ENCODE data around the gene ARHGAP22. TPM values are rescaled to one million over a fixed set of nuclear protein-coding genes. Genes with fewer than 3 reads are reported as not detected.

ARHGAP22 gene
- 1 to 10 TPM; 2.6 to 8.2 (median 4.8) TPM for total RNA-seq

DNA sequence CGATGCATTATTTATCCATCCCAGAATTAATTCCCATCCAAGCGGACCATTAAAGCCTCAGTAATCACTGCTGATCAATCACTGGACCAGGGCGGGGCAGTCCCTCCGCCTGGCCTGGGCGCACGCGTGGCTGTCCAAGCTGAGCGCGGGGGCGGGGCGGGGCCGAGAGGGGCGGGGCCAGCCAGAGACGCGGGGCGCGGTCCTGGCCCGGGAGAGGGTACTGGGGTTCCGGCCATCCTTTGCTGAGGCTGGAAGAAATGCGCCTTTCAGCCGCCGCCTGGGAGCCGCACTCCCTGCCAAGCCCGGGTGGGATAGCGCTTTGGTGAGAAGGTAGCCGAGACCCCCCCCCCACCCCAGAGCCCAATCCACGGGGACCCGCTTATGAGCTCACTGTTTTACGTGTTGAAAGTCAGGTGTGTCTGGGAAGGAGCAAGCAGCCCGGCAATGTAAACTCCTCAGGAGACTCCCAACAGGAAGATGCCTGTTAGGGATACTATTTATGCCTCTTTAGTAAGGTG, at the start of gene ARHGAP22:
Gene ARHGAP22 (minus strand): TSS at position 83 of the 518 bp plus-strand sequence. CDS start 277 bp downstream, outside the sequence.
- Histone ChIP-seq H3K9me3 (no peaks in the 10 kb centered on the region), H3K27ac (no peak within 1 kb of the TSS), H3K4me1 (no peaks in the 10 kb centered on the region), H3K36me3 (no peaks in the 10 kb centered on the region), H3K27me3 (peaks cover 0 to 7% of the 10 kb centered on the region in 2 donors), H3K4me3 (peak within 1 kb of the TSS; percentile 39 to 62 (median 51))
- TF ChIP-seq, protein P1, sequence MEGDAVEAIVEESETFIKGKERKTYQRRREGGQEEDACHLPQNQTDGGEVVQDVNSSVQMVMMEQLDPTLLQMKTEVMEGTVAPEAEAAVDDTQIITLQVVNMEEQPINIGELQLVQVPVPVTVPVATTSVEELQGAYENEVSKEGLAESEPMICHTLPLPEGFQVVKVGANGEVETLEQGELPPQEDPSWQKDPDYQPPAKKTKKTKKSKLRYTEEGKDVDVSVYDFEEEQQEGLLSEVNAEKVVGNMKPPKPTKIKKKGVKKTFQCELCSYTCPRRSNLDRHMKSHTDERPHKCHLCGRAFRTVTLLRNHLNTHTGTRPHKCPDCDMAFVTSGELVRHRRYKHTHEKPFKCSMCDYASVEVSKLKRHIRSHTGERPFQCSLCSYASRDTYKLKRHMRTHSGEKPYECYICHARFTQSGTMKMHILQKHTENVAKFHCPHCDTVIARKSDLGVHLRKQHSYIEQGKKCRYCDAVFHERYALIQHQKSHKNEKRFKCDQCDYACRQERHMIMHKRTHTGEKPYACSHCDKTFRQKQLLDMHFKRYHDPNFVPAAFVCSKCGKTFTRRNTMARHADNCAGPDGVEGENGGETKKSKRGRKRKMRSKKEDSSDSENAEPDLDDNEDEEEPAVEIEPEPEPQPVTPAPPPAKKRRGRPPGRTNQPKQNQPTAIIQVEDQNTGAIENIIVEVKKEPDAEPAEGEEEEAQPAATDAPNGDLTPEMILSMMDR (IDR thresholded peaks at IDR 0.05): no peak
- TF ChIP-seq POLR2AphosphoS5 (IDR thresholded peaks at IDR 0.05) (no peak), POLR2A (IDR thresholded peaks at IDR 0.05) (no peak)
- intact Hi-C loops (cut with DNase I; ENCODE audit: low total_unique reads): no loop called here
- peak in 1 of 2 donors; percentile 22 for DNase-seq (ENCODE audit: low spot score in 2 of 2)

DNA sequence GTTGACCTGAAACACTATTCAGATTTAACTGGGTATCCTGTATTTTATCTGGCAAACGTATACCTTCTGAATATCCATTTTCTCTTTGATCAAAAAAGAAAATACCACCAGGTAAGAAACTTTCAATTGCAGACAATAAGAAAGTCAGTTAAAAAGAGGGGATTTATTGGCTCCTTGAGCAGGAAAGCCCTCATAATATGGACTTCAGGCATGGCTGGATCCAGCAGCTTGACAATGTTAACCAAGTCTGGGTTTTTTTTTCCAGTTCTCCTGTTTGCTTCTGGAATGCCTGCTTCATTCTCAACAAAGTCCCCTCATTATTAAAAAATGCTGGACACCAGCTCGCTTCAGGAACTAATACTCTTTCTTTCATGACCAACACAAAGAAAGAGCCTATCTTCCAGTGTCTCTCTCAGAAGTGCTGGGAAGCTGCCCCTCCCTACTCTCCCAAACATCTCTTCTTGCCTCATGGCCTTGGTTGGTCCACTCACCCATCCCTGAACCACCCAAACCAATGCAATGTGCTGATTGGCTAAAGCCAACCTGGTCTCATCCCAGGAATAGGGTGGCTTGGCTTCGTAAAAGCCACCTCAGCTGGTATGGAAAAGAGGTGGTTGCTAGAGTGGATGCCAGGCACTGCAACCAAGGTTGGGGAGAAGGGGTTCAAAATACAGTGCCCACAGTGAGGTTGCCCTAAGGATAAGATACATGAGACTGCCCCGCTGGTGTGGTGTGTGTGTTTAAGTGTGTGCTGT, 49.2 kb upstream of the ARHGAP22 start:
- no peak for DNase-seq (ENCODE audit: low spot score in 2 of 2)
- Histone ChIP-seq H3K4me3 (no peak overlapping the region), H3K27me3 (peaks cover 0 to 4% of the 10 kb centered on the region in 2 donors), H3K9me3 (no peaks in the 10 kb centered on the region), H3K27ac (no peak overlapping the region), H3K36me3 (no peaks in the 10 kb centered on the region), H3K4me1 (no peaks in the 10 kb centered on the region)
- intact Hi-C loops (cut with DNase I; ENCODE audit: low total_unique reads): no loop called here
- TF ChIP-seq POLR2A (IDR thresholded peaks at IDR 0.05): no peak

DNA sequence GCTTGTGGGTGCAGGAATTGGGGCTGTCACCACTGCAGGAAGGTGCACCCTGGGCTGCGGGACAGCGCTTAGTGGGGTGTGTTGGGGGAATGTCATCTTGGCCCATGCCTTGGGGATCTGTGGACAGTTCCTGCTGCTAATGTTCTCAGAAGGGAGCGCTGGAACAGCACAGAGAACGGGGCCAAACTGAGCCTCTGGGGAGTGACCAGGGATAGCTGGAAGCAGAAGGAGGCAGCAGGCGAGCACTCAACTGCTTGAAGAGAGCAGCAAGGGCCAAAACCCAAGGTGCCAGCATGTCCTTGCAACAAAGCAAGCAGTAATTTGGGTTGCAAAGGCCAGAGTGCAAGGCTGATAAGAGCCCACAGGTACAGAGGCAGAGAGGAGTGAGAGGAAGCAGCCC, 48.5 kb upstream of the ARHGAP22 start:
- no peak overlapping the region for H3K4me3 ChIP-seq
- TF ChIP-seq, protein P1 (IDR thresholded peaks at IDR 0.05): no peak
- TF ChIP-seq POLR2A (IDR thresholded peaks at IDR 0.05) (no peak), POLR2AphosphoS5 (IDR thresholded peaks at IDR 0.05) (no peak)
- no peak for DNase-seq (ENCODE audit: low spot score in 2 of 2)
- peaks cover 0 to 4% of the 10 kb centered on the region in 2 donors for H3K27me3 ChIP-seq
- no peaks in the 10 kb centered on the region for H3K36me3 ChIP-seq
- intact Hi-C loops (cut with DNase I; ENCODE audit: low total_unique reads): no loop called here
- H3K9me3 ChIP-seq: no peaks in the 10 kb centered on the region
- no peaks in the 10 kb centered on the region for H3K4me1 ChIP-seq
- H3K27ac ChIP-seq: no peak overlapping the region

DNA sequence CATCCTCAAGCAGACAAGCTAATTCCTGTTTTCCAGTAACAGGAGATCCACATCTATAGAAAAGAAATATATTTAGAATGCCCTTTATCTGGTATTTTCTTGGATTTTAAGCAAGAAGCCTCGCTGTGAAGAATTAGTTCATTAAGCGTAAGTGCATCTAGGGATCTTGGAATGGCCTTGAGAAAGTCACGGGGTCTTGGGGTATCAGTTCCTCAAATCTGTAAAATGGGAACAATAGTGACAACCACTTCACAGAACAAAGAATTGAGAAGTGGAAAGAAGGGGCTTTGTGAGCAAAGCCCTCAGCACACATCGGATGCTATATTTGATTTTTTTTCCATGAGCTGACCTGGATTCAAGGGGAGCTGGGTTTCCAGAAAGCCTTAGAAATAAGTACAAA, 47.5 kb upstream of the ARHGAP22 start:
- no peaks in the 10 kb centered on the region for H3K9me3 ChIP-seq
- H3K27ac ChIP-seq: no peak overlapping the region
- no peaks in the 10 kb centered on the region for H3K4me1 ChIP-seq
- H3K27me3 ChIP-seq: peaks cover 0 to 4% of the 10 kb centered on the region in 2 donors
- TF ChIP-seq POLR2A (IDR thresholded peaks at IDR 0.05) (no peak), POLR2AphosphoS5 (IDR thresholded peaks at IDR 0.05) (no peak)
- TF ChIP-seq, protein P1 (IDR thresholded peaks at IDR 0.05): no peak
- intact Hi-C loops (cut with DNase I; ENCODE audit: low total_unique reads): no loop called here
- DNase-seq (ENCODE audit: low spot score in 2 of 2): no peak
- no peak overlapping the region for H3K4me3 ChIP-seq
- no peaks in the 10 kb centered on the region for H3K36me3 ChIP-seq

DNA sequence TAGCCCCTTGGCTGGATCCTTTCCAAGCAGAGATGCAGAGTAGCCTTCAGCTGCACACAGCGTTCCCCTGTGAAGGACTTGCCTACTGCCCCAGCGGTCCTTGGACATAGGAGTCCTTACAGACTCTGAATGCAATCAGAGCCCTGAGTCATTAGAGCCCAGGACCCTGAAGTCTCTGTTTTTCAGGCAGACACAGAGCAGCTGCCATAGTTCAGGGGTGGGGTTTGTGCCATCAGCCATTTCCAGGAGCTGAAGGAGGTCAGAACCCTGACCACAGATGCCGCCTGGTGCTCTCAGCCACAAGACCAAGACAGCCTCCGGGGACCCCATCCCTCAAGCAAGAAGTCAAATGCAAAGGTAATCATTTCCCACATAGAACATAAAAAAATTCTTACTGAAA, 47.0 kb upstream of the ARHGAP22 start:
- Histone ChIP-seq H3K36me3 (no peaks in the 10 kb centered on the region), H3K4me3 (no peak overlapping the region), H3K9me3 (no peaks in the 10 kb centered on the region), H3K27ac (no peak overlapping the region), H3K27me3 (peaks cover 0 to under 1% of the 10 kb centered on the region in 2 donors), H3K4me1 (no peaks in the 10 kb centered on the region)
- intact Hi-C loops (cut with DNase I; ENCODE audit: low total_unique reads): no loop called here
- no peak for DNase-seq (ENCODE audit: low spot score in 2 of 2)
- TF ChIP-seq POLR2A (IDR thresholded peaks at IDR 0.05) (no peak), POLR2AphosphoS5 (IDR thresholded peaks at IDR 0.05) (no peak)
- TF ChIP-seq, protein P1 (IDR thresholded peaks at IDR 0.05): no peak
